Lung (tissue), 12 donors: ENCODE data around the gene OBSCN. TPM values are rescaled to one million over a fixed set of nuclear protein-coding genes. Genes with fewer than 3 reads are reported as not detected.

ENCODE experiments used
- ATAC-seq: fragments of 200-7000 bp; cut with Tn5 transposase; one replicate; pipeline ENCODE4 v1.9.1; 2020; ENCODE audit warnings: moderate number of reproducible peaks; ENCODE audit not compliant: insufficient read depth, low FRiP score
- DNase-seq, 3 donors: peaks; one replicate each; pipeline ENCODE4 v3.0.0-alpha.2; 2013 to 2017
- H3K27ac ChIP-seq, 2 donors: one replicate each; pipeline ENCODE4 v1.5.1; 2013; ENCODE audit warnings: mild to moderate bottlenecking in 2 of 2, moderate library complexity in 2 of 2, control low read depth in 1 of 2, inconsistent platforms in 1 of 2, low read depth in 1 of 2, low read length in 1 of 2
- H3K27me3 ChIP-seq, 3 donors: one replicate each; pipeline ENCODE4 v1.5.1; 2013; ENCODE audit warnings: low read length in 2 of 3; ENCODE audit not compliant: control insufficient read depth in 3 of 3, insufficient read depth in 3 of 3
- H3K36me3 ChIP-seq, 4 donors: one replicate each; pipeline ENCODE4 v1.5.1; 2013; ENCODE audit warnings: low read length in 4 of 4, mild to moderate bottlenecking in 1 of 4, moderate library complexity in 1 of 4; ENCODE audit not compliant: control insufficient read depth in 4 of 4, insufficient read depth in 4 of 4
- H3K4me1 ChIP-seq, 5 donors: one replicate each; pipeline ENCODE4 v1.5.1; 2013; ENCODE audit warnings: low read length in 5 of 5, mild to moderate bottlenecking in 2 of 5, moderate library complexity in 1 of 5; ENCODE audit not compliant: control insufficient read depth in 5 of 5, insufficient read depth in 5 of 5
- H3K4me3 ChIP-seq: one replicate; pipeline ENCODE4 v1.5.1; 2013; ENCODE audit warnings: mild to moderate bottlenecking, control low read depth, moderate library complexity
- H3K9ac ChIP-seq, 2 donors: one replicate each; pipeline ENCODE4 v1.5.1; 2013; ENCODE audit warnings: low read length in 2 of 2, control low read depth in 1 of 2; ENCODE audit not compliant: insufficient read depth in 1 of 2
- H3K9me3 ChIP-seq, 4 donors: one replicate each; pipeline ENCODE4 v1.5.1; 2013; ENCODE audit warnings: low read length in 3 of 4, mild to moderate bottlenecking in 1 of 4, moderate library complexity in 1 of 4; ENCODE audit not compliant: control insufficient read depth in 4 of 4, insufficient read depth in 3 of 4
- WGBS, 2 donors: extraction: QIAGEN DNeasy Blood & Tissue Kit; methylation state at CpG; one replicate each; pipeline ENCODE4 v1.1.7; 2013; 5-methylcytosine and 5-hydroxymethylcytosine counted together
- polyA plus RNA-seq, 2 donors: library from polyadenylated mRNA; stranded (reverse); fragments of 200-250 nt; gene quantifications; one replicate each; pipeline ENCODE4 v1.2.1, GENCODE V29; 2013
- total RNA-seq, 2 donors: library from RNA; depleted of rRNA in 1 of 2; stranded (reverse); fragments of >200 nt in 1 of 2; gene quantifications; one replicate each; pipeline ENCODE4 v1.2.1, GENCODE V29; 2014 to 2021
- TF ChIP-seq, protein P1 (sequence below): IDR thresholded peaks from 2 replicates; pipeline ENCODE4 v1.5.1; 2012; ENCODE audit warnings: mild to moderate bottlenecking; ENCODE audit errors: control extremely low read depth, extremely low read depth
- donor health status: control.
- donor health status: control.
- donor health status: Bipolar disorder and iron deficiency.
- donor health status: healthy.
- donor health status: DM: yes; HTN: yes; CAD: no.

OBSCN gene
- total and polyA plus RNA-seq, 4 donors: 5.1 to 47.3 (median 25.4) TPM

DNA sequence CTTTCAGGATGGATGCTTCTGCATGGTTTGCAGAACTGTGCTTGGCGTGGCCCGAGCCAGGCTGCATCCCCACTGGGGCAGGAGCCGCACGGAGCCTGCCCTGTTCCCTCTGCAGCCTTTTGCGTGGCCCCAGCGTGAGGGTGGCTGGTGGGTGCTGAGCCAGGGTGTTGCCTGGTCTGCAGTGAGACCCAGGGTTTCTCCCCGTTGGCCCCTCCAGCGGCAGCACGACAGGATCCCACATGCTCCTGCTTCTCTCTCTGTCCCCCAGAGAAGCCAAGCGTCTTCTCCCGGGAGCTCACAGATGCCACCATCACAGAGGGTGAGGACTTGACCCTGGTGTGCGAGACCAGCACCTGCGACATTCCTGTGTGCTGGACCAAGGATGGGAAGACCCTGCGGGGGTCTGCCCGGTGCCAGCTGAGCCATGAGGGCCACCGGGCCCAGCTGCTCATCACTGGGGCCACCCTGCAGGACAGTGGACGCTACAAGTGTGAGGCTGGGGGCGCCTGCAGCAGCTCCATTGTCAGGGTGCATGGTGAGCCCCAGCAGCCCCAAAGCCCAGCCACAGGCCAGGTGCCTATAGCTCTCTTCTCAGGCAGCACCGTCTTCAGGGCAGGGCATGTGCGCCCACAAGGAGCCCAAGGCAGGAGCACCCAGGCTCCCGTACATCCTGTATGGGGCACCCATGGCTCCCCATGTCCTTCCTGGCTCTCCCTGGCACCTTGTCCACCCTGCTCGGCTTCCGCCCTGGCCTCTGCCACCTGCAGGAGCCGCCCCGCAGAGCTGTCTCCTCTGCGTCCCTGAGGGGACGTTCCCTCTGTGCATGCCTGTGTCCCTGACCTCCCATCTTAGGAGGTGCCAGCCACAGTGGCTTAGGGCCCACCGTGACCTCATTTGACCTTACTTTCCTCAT lies 78.9 kb downstream of the OBSCN start:
- TF ChIP-seq, protein P1, sequence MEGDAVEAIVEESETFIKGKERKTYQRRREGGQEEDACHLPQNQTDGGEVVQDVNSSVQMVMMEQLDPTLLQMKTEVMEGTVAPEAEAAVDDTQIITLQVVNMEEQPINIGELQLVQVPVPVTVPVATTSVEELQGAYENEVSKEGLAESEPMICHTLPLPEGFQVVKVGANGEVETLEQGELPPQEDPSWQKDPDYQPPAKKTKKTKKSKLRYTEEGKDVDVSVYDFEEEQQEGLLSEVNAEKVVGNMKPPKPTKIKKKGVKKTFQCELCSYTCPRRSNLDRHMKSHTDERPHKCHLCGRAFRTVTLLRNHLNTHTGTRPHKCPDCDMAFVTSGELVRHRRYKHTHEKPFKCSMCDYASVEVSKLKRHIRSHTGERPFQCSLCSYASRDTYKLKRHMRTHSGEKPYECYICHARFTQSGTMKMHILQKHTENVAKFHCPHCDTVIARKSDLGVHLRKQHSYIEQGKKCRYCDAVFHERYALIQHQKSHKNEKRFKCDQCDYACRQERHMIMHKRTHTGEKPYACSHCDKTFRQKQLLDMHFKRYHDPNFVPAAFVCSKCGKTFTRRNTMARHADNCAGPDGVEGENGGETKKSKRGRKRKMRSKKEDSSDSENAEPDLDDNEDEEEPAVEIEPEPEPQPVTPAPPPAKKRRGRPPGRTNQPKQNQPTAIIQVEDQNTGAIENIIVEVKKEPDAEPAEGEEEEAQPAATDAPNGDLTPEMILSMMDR: no peak
- Histone ChIP-seq H3K4me3 (no peak overlapping the region), H3K9me3 (no peaks in the 10 kb centered on the region), H3K9ac (no peak overlapping the region), H3K4me1 (no peaks in the 10 kb centered on the region), H3K27ac (no peak overlapping the region), H3K36me3 (peaks cover 0 to 29% (median 5%) of the 10 kb centered on the region in 4 donors), H3K27me3 (no peaks in the 10 kb centered on the region)
- ATAC-seq: no peak
- WGBS, 2 donors: 92 to 93% methylated on average over 27 to 28 of the region's 28 CpGs
- DNase-seq: no peak

DNA sequence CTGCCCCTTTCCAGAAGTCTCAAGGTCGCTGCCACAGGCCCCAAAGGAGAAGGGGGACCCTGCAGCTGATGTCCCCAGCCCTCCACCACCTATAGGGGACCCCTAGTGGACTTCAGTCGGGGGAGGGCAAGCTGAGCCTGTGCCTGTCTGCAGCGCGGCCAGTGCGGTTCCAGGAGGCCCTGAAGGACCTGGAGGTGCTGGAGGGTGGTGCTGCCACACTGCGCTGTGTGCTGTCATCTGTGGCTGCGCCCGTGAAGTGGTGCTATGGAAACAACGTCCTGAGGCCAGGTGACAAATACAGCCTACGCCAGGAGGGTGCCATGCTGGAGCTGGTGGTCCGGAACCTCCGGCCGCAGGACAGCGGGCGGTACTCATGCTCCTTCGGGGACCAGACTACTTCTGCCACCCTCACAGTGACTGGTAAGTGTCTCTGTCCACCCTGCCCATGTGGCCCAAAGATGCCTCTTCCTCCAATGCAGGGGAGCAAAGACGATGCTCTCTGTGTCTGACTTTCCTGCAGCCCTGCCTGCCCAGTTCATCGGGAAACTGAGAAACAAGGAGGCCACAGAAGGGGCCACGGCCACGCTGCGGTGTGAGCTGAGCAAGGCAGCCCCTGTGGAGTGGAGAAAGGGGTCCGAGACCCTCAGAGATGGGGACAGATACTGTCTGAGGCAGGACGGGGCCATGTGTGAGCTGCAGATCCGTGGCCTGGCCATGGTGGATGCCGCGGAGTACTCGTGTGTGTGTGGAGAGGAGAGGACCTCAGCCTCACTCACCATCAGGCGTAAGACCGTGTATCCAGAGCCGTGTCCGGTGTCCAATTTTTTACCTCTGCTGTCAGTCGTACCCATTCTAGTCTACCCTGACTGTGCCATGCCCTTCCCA lies 79.9 kb downstream of the OBSCN start:
- WGBS, 2 donors: 95 to 98% methylated on average over 31 to 32 of the region's 32 CpGs
- TF ChIP-seq, protein P1: no peak
- no peaks in the 10 kb centered on the region for H3K9me3 ChIP-seq
- H3K36me3 ChIP-seq: peaks cover 0 to 23% (median 5%) of the 10 kb centered on the region in 4 donors
- ATAC-seq (no peak), DNase-seq (no peak)
- H3K27ac ChIP-seq: no peak overlapping the region
- no peak overlapping the region for H3K4me3 ChIP-seq
- H3K9ac ChIP-seq: no peak overlapping the region
- no peaks in the 10 kb centered on the region for H3K4me1 ChIP-seq
- H3K27me3 ChIP-seq: no peaks in the 10 kb centered on the region

DNA sequence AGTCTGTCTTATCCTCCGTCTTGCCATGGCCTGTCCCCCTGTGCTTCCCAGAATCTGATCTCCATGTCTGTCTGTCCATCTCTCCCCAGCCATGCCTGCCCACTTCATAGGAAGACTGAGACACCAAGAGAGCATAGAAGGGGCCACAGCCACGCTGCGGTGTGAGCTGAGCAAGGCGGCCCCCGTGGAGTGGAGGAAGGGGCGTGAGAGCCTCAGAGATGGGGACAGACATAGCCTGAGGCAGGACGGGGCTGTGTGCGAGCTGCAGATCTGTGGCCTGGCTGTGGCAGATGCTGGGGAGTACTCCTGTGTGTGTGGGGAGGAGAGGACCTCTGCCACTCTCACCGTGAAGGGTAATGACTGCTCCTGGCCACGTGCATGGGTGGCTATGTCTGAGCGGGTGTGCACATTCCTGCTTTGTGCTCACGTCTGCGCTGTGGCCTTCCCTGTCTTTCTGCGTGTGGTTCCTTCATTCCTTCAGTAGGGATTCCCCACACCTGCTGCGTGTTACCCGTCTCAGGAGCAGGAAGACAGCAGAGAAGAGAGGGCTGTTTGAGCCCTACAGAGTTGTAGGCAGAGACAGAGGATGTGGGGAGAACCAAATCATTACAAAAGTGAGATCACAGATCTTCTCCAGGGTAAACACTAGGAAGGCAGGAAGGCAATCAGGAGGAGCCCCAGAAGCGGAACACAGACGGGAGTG lies 80.8 kb downstream of the OBSCN start:
- Histone ChIP-seq H3K27ac (no peak overlapping the region), H3K9ac (no peak overlapping the region), H3K9me3 (no peaks in the 10 kb centered on the region), H3K27me3 (no peaks in the 10 kb centered on the region), H3K36me3 (peaks cover 0 to 14% (median 8%) of the 10 kb centered on the region in 4 donors), H3K4me3 (no peak overlapping the region), H3K4me1 (no peaks in the 10 kb centered on the region)
- TF ChIP-seq, protein P1: no peak
- ATAC-seq (no peak), DNase-seq (no peak)
- 89 to 91% methylated on average over 18 of the region's 18 CpGs for WGBS, 2 donors
